ENCODE measurements around the gene TIPARP. TPM values are rescaled to one million over a fixed set of nuclear protein-coding genes. Genes with fewer than 3 reads are reported as not detected.
A peak's percentile ranks its signal among the peaks of the same experiment; 100 is the strongest.

Gene TIPARP
- total RNA-seq, 4 donors from 2014 or later = 41.7 to 115 (median 65.3) TPM

- no peak for DNase-seq (ENCODE audit: low spot score in 2 of 2)
- Histone ChIP-seq H3K27ac (no peak overlapping the region), H3K4me3 (no peak overlapping the region), H3K36me3 (no peaks in the 10 kb centered on the region), H3K4me1 (peaks cover 0 to 11% (median 0%) of the 10 kb centered on the region in 4 donors), H3K9me3 (no peaks in the 10 kb centered on the region), H3K27me3 (no peaks in the 10 kb centered on the region)
- TF ChIP-seq CTCF (IDR thresholded peaks at IDR 0.05) = no peak
- no peak for TF ChIP-seq EP300 (IDR thresholded peaks at IDR 0.05)
- no peak for TF ChIP-seq POLR2A (IDR thresholded peaks at IDR 0.05)
These were observed 44.2 kb upstream of the TIPARP start for GRCh38 chr3:156630081-156630772.

- no peaks in the 10 kb centered on the region for H3K27me3 ChIP-seq
- H3K4me3 ChIP-seq = no peak overlapping the region
- WGBS, 2 donors = 69 to 71% methylated on average over 3 of the region's 3 CpGs
- H3K36me3 ChIP-seq = no peaks in the 10 kb centered on the region
- H3K27ac ChIP-seq = no peak overlapping the region
- TF ChIP-seq EP300 (IDR thresholded peaks at IDR 0.05) (no peak), CTCF (IDR thresholded peaks at IDR 0.05) (no peak), POLR2A (IDR thresholded peaks at IDR 0.05) (no peak)
- DNase-seq (ENCODE audit: low spot score in 2 of 2) = no peak
- peaks cover 0 to 11% (median 0%) of the 10 kb centered on the region in 4 donors for H3K4me1 ChIP-seq
- H3K9me3 ChIP-seq = no peaks in the 10 kb centered on the region
These were observed 43.7 kb upstream of the TIPARP start for GRCh38 chr3:156630773-156631093.

GRCh38 chr3:156631323-156631722 is 43.1 kb upstream of the TIPARP start:
- Histone ChIP-seq H3K36me3 (no peaks in the 10 kb centered on the region), H3K27me3 (no peaks in the 10 kb centered on the region), H3K9me3 (no peaks in the 10 kb centered on the region), H3K4me1 (peaks cover 0 to 11% (median 0%) of the 10 kb centered on the region in 4 donors), H3K4me3 (no peak overlapping the region), H3K27ac (no peak overlapping the region)
- no peak for DNase-seq (ENCODE audit: low spot score in 2 of 2)
- TF ChIP-seq POLR2A (IDR thresholded peaks at IDR 0.05) = no peak
- TF ChIP-seq EP300 (IDR thresholded peaks at IDR 0.05) = no peak
- TF ChIP-seq CTCF (IDR thresholded peaks at IDR 0.05) = no peak
- WGBS, 2 donors = 86 to 90% methylated on average over 1 of the region's 1 CpG

- no peak for DNase-seq (ENCODE audit: low spot score in 2 of 2)
- peak overlapping the region in 2 of 4 donors; percentile 67 to 68 for H3K27ac ChIP-seq
- peaks cover 0 to 15% (median 0%) of the 10 kb centered on the region in 4 donors for H3K4me1 ChIP-seq
- 87 to 92% methylated on average over 4 of the region's 4 CpGs for WGBS, 2 donors
- H3K9me3 ChIP-seq = no peaks in the 10 kb centered on the region
- no peak overlapping the region for H3K4me3 ChIP-seq
- H3K27me3 ChIP-seq = no peaks in the 10 kb centered on the region
- TF ChIP-seq POLR2A (IDR thresholded peaks at IDR 0.05) = no peak
- TF ChIP-seq EP300 (IDR thresholded peaks at IDR 0.05) = no peak
- TF ChIP-seq CTCF (IDR thresholded peaks at IDR 0.05) = no peak
- H3K36me3 ChIP-seq = no peaks in the 10 kb centered on the region
These were observed 41.8 kb upstream of the TIPARP start for GRCh38 chr3:156632601-156633000.

- Histone ChIP-seq H3K4me1 (peaks cover 0 to 13% (median 0%) of the 10 kb centered on the region in 4 donors), H3K4me3 (no peak overlapping the region), H3K9me3 (no peaks in the 10 kb centered on the region), H3K36me3 (no peaks in the 10 kb centered on the region), H3K27ac (peak overlapping the region in 2 of 4 donors; percentile 67 to 68), H3K27me3 (no peaks in the 10 kb centered on the region)
- no peak for DNase-seq (ENCODE audit: low spot score in 2 of 2)
- WGBS, 2 donors = 50 to 52% methylated on average over 4 of the region's 4 CpGs
- TF ChIP-seq POLR2A (IDR thresholded peaks at IDR 0.05) (no peak), CTCF (IDR thresholded peaks at IDR 0.05) (no peak), EP300 (IDR thresholded peaks at IDR 0.05) (peak in 1 of 2 donors; percentile 46)
These were observed 41.1 kb upstream of the TIPARP start for GRCh38 chr3:156633335-156633734.
